GM18517 (cell line): ENCODE measurements around the gene MAPK7.

ENCODE experiments used
- ATAC-seq: cut with Tn5 transposase; IDR thresholded peaks from one replicate; pipeline ENCODE4 v1.9.1; 2021; ENCODE audit warnings: mild to moderate bottlenecking, moderate library complexity; ENCODE audit not compliant: unreplicated experiment

The MAPK7 gene

DNA sequence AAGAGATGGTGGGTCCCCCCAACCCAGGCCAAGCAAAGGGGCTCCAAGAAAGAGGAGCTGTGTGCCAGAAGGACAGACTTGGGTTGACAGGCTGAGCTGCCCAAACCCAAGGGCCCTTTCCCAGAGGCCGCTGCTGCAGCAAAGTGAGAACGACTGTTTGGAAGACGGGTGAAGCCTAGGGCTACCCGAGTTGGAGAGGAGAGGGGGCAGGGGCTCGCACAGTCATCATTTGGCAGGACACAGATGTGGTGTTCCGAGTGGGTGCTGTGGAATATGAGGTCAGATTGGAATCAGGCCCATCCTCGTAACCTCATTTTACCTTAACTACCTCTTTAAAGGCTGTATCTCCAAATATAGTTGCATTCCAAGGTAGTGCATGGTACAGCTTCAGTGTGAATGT, 14.0 kb downstream of the MAPK7 start:
- no peak for ATAC-seq

DNA sequence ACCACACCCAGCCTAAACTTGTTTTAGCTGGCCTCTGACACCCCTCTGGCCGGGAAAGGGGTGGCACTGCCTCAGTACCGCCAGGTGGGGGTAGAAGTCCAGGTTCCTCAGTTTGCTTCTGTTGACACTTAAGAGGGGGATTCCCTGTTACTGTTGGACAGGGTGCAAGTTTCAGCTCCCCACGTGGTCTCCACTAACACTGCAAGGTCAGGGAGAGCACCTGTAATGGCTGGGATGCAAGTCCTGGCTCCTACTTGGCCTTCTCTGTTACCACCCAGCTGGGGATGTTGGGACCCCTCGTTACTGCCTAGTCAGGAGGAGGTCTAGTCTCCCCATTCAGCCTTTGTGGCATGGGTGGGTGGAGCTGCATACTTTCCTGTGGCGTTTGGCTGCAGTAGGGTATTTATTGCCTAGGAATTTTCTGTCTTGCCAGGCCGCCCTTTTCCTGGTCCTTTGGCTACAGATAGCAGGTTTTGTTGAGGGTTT, 19.3 kb downstream of the MAPK7 start:
- ATAC-seq, result no peak

DNA sequence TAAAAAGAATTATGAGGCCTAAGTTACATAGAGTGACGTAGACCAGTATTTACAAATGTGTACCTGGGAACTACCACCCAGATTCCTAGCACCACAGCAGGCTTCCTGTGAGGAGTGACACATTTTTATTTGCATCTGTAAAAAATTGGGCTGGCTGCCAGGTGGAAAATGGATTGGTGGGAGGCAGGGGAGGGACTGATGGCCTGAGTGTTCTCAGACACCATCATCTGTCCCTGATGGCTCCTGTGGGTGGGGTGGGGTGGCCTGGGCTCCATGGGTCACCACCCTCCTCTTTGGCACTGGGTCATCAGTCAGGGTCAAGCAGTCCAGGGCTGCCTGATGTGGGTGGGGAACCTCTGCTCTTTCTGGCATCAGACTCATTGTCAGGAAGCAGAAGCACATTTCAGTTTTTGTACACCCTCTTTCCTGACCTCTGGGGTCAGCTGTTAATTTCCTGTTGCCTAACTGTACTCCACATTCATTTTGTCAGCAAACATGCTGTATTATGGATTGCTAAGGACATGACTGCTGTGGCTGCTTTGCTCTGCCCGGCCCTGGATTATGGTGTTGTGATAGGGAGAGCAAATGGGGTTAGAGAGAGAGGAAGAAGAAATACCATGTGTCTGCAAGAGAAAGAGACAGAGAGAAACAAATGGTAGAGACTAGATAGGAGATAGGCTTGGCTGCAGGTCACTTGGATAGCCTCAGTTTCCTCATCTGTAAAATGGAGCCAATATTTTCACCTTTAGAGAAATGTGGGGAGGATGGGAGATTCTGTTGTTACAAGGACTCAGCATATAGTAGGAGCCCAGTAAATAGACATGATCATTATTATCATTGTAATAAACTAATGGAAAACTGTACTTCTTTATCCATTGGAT, 20.2 kb downstream of the MAPK7 start:
- ATAC-seq, result no peak

DNA sequence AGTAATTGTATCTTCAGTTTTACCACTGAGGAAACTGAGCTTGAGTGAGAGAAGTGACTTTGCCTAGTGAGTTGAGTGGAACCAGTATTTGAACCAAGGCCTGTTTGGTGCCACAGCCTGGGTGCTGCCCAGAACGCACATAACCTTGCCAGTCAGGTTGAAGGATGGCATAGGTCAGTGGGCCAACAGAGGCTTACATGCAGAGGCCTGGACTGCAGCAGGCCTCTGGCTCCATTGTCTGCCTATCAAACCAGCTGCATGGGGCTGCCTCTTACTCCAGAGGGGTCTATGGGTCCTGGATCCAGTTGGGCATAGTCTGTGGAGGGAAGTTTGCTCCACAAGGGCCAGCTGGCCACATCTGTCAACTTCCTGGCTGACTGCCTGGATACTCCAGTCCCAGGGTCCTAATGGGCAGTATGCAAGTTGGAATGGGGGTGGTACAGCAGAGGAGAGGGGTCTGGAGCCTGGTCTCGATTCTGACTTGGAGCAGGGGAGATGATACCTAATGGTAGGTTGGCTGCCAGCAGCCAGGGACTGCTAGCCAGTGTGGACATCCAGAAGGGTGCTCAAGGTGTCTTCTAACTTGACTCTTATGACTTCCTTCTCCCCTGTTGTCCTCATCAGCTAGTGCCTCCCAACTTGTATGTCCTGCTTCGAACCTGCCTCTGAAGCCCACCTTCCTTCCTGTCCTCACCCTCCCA, 21.6 kb downstream of the MAPK7 start:
- ATAC-seq, result no peak

GRCh38 chr17:19401321-19402010, 23.2 kb downstream of the MAPK7 start:
- no peak for ATAC-seq

GRCh38 chr17:19402171-19402570, 23.9 kb downstream of the MAPK7 start:
- ATAC-seq, result no peak

GRCh38 chr17:19403021-19403420, 24.7 kb downstream of the MAPK7 start:
- ATAC-seq, result no peak

DNA sequence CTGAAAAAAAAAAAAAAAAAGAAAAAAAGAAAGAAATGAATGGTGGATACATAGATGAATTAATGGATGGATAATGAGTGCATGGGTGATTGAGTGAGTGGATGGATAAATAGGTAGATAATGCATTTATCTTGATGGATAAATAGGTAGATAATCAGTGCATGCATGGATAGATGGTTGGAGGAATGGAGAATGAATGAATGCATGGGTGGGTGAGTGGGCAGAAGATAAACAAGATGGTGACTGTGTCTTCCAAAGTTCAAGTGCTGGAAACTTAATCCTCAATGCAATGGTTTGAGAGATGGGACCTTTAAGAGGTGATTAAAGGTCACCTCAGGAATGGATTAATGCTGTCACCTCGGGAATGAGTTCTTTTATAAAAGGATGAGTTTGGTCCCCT, 26.0 kb downstream of the MAPK7 start:
- no peak for ATAC-seq

DNA sequence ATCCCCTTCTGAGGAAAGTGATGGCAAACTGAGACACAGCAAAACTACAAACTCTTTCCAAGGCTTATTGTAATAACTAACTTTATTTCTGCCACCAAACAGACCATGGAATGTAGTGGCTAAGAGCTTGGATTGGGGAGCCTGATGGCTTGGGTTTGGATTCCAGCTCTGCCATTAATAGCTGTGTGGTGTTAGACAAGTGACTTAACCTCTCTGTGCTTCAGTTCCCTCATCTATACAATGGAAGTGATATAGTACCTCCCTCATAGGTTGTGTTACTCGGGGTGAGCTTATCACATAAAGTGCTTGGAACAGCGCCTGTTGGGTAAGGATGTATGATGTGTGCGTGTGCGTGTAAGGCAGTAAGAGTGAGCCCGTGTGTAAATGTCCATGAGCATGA, 26.8 kb downstream of the MAPK7 start:
- ATAC-seq, result no peak

DNA sequence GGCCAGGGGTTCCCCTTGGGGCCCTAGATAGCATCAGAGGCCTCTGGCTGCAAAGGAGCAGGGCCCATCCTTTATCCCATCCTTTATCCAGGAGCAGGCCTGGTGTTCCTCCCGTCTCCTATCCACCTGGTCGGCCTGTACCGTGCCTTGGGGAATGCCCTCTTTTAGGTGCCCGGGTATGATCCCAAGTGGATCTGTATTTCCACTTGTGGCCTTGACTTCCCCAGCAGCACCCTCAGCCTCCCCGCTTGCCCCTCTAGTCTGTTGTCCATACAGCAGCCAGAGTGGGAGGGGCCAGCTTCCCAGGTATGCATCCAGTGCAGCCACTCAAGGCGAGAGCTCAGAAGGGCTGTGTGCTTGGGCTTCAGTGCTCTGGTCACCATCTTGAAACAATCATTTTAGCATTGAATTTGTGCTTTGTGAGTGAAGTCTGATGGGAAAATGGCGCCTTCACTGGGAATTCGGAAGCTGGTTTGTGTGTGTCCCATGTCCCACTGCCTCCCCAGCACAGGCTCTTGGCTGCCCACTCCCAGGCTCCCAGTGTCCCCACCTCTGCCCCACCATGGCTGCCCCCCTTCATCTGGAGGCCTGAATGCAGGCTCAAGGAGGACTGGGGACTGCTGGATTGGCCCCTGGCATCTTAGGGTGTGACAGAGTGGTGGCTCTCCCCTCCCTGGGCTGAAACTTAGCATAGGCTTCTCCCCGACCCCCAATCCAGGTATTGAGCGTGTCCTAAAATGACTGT, 29.5 kb downstream of the MAPK7 start:
- ATAC-seq, result no peak

- no peak for ATAC-seq
Observed at GRCh38 chr17:19408346-19408710, 30.0 kb downstream of the MAPK7 start.

- no peak for ATAC-seq
Observed at GRCh38 chr17:19409066-19409465, 30.8 kb downstream of the MAPK7 start.

DNA sequence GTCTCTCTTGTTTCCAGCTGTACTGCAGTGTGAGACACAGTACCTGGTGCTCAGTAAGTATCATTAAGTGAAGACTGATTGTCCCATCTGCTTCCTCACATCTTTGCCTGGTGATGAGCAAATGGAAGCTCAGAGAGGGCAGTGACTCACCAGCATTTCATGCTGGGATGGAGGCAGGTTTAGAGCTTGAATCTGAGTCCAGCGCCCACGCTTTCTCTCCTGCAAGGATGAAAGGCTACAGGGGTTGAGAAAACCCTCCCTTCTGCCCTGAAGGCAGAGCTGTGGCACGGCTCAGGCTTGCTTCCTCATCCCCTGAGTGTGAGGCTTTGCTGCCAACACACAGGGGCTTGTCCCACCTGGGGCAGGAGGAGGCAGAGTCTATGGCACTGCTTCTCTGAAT, 31.2 kb downstream of the MAPK7 start:
- ATAC-seq, result no peak

DNA sequence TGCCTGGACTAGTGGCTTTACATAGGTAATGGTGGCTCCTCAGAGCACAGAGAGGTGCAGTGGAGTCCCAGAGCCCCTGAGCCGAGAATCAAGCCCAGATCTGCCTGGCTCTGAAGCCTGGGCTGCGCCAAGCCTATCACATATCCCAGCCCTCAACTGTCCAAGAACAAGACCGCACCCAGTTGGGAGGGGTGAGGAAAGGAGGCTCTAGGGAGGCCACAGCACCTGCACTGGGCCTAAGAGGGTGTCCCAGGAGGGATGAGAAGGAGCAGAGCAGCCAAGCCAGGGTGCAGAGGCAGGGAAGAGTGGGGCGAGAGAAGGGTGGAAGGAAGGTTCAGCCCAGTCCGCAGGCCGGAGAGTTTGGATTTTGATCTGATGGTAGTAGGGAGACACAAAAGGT, 31.8 kb downstream of the MAPK7 start:
- ATAC-seq, result no peak

GRCh38 chr17:19410875-19411620, 32.8 kb downstream of the MAPK7 start, which contains the start of gene RNF112:
Gene RNF112 (plus strand): TSS chr17:19411232. CDS start chr17:19411409, 177 bp downstream.
- ATAC-seq, result no peak

DNA sequence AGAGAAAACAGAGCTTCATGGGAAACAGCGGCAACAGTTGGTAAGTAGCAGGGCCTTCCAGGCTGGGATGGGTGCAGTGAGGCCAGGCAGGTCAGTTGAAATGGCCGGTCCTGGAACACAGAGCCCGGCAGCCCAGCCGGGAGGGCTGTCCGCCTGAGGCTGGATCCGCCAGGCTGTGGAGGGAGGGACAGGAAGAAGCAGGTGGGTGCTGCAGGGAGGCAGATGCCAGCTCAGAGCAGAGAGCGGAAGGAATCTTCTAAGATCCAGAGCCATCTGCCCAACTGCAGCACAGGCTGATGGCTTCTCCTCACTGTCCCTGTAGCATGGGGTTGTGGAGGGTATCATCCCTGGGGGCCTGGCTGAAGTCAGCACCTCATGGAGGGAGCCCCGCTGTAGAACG, 33.3 kb downstream of the MAPK7 start:
- ATAC-seq, result no peak

DNA sequence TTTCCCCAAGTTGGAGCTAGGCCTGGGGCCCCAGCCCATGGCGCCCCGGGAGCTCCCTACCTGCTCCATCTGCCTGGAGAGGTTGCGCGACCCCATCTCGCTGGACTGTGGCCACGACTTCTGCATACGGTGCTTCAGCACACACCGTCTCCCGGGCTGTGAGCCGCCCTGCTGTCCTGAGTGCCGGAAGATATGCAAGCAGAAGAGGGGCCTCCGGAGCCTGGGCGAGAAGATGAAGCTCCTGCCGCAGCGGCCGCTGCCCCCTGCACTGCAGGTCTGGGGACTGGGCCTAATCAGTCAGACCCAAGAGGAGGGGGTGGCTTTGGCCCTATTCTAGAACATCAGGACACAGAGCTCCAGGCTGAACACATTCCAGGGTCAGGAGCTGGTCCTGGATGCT, 34.2 kb downstream of the MAPK7 start:
- ATAC-seq, result no peak

GRCh38 chr17:19412984-19413383, 34.7 kb downstream of the MAPK7 start:
- ATAC-seq, result no peak

DNA sequence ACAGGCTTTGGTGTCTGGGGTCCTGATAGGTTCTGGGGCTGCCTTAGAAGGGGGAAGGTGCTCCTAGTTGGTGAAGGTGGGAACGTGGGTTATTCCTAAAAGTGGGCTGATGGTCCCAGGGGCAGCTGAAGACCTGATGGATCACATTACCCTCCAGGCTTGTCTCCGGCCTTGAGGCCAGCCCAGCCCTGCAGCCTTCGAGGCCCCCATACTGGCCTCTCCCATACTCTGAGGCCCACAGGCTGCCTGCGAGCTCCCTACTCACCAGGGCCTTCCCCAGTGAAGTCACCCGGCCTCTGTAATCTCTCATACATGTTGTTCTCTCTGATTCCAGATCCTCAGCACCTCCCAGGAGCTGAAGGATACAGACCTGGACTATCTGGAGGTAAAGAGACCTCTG, 35.5 kb downstream of the MAPK7 start:
- ATAC-seq, result no peak
